Esophagus muscularis mucosa (tissue), 4 donors: ENCODE data around the gene TAL1. TPM values are rescaled to one million over a fixed set of nuclear protein-coding genes. Genes with fewer than 3 reads are reported as not detected.

Source experiments
- DNase-seq: peaks from one replicate; pipeline ENCODE4 v3.0.0-alpha.2; 2017; ENCODE audit errors: extremely low spot score
- H3K27ac ChIP-seq, 4 donors: fragments of 200-600 bp; sonication (generic); replicated peaks in 1 of 4; 1 replicate in 3 of 4; 2 replicates in 1 of 4; pipeline ENCODE4 v1.5.1; 2016 to 2019; ENCODE audit warnings: mild to moderate bottlenecking in 1 of 4
- H3K27me3 ChIP-seq, 4 donors: fragments of 200-600 bp; sonication (generic); one replicate each; pipeline versions ENCODE4 v1.5.1 to v1.6.0; 2016 to 2019
- H3K36me3 ChIP-seq, 4 donors: fragments of 200-600 bp; sonication (generic); one replicate each; pipeline ENCODE4 v1.5.1; 2016 to 2019
- H3K4me1 ChIP-seq, 4 donors: fragments of 200-600 bp; sonication (generic); one replicate each; pipeline ENCODE4 v1.5.1; 2016 to 2019
- H3K4me3 ChIP-seq, 4 donors: fragments of 200-600 bp; sonication (generic); 1 replicate in 2 of 4; 2 replicates in 2 of 4; pipeline ENCODE4 v1.5.1; 2016 to 2019; ENCODE audit warnings: mild to moderate bottlenecking in 4 of 4, moderate library complexity in 1 of 4
- H3K9me3 ChIP-seq, 4 donors: fragments of 200-600 bp; sonication (generic); 1 replicate in 3 of 4; 2 replicates in 1 of 4; pipeline ENCODE4 v1.5.1; 2016 to 2019
- EP300 ChIP-seq: sonication (generic); formaldehyde crosslinking; IDR thresholded peaks from one replicate; pipeline ENCODE4 v1.6.1; 2017; ENCODE audit warnings: antibody characterized with exemption
- POLR2A ChIP-seq: fragments of 450-650 bp; IDR thresholded peaks from one replicate; pipeline ENCODE4 v1.6.1; 2017; ENCODE audit warnings: antibody characterized with exemption, moderate library complexity, mild to moderate bottlenecking, low read depth
- POLR2AphosphoS5 ChIP-seq, 2 donors: sonication (generic); formaldehyde crosslinking; IDR thresholded peaks; one replicate each; pipeline ENCODE4 v1.6.1; 2017; ENCODE audit warnings: antibody characterized with exemption in 2 of 2
- WGBS: methylation state at CpG from one replicate; pipeline ENCODE4 v1.1.5; 2018; 5-methylcytosine and 5-hydroxymethylcytosine counted together
- intact Hi-C: fragments of 100-400 bp; cut with DNase I; formaldehyde crosslinking; loops from one replicate; pipeline ENCODE4 v1.15.1; 2023
- total RNA-seq, 4 donors: library from RNA; depleted of rRNA; stranded (reverse); fragments of >200 nt; gene quantifications; one replicate each; pipeline versions ENCODE4 v1.1.0 to v1.2.1, GENCODE V29; 2016
- TF ChIP-seq, protein P1 (sequence below), 3 experiments: fragments of 200-600 bp in 2 of 3; fragments of 450-650 bp in 1 of 3; sonication (generic) in 2 of 3; IDR thresholded peaks; one replicate each; pipeline ENCODE4 v1.5.1; 2017 to 2019; ENCODE audit warnings: antibody characterized with exemption in 3 of 3, mild to moderate bottlenecking in 2 of 3, moderate library complexity in 1 of 3

The TAL1 gene
- total RNA-seq, 4 donors from 2014 or later = 2.5 to 4.8 (median 4.1) TPM

DNA sequence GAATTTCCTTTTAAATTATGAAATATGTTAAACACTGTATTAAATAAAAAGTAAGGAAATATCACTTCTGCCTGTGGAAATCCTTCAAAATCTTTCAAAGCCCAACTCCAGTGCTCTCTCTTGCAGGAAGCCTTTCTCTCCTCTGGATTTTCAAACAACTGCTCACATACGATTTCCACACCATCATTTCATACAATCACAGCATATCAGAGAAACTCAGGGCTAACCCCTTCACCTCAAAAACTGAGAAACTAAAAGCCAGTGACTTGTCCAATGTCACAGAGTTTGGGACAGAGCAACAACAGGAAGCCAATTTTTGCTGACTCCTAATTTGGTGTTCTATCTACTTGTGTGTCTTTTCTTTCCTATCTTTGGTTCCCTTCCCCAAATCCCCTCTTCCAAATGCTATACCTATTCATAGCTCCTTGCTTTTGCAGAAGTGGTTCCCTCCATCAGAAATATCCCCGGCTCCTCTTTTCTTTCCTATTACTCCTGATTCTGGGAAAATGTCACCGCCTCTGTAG lies 12.4 kb upstream of the TAL1 start:
- H3K27ac ChIP-seq = no peak overlapping the region
- no peak overlapping the region for H3K4me3 ChIP-seq
- peaks cover 0 to 44% (median 0%) of the 10 kb centered on the region in 4 donors for H3K27me3 ChIP-seq
- TF ChIP-seq EP300 = no peak
- no peak for TF ChIP-seq POLR2A
- TF ChIP-seq, protein P1, sequence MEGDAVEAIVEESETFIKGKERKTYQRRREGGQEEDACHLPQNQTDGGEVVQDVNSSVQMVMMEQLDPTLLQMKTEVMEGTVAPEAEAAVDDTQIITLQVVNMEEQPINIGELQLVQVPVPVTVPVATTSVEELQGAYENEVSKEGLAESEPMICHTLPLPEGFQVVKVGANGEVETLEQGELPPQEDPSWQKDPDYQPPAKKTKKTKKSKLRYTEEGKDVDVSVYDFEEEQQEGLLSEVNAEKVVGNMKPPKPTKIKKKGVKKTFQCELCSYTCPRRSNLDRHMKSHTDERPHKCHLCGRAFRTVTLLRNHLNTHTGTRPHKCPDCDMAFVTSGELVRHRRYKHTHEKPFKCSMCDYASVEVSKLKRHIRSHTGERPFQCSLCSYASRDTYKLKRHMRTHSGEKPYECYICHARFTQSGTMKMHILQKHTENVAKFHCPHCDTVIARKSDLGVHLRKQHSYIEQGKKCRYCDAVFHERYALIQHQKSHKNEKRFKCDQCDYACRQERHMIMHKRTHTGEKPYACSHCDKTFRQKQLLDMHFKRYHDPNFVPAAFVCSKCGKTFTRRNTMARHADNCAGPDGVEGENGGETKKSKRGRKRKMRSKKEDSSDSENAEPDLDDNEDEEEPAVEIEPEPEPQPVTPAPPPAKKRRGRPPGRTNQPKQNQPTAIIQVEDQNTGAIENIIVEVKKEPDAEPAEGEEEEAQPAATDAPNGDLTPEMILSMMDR (IDR thresholded peaks at IDR 0.05) = no peak
- TF ChIP-seq POLR2AphosphoS5 (IDR thresholded peaks at IDR 0.05) = no peak
- DNase-seq = no peak
- 74% methylated on average over 3 of the region's 3 CpGs for WGBS
- H3K4me1 ChIP-seq = peaks cover 0 to 3% (median 0%) of the 10 kb centered on the region in 4 donors
- no peaks in the 10 kb centered on the region for H3K36me3 ChIP-seq
- no peaks in the 10 kb centered on the region for H3K9me3 ChIP-seq
- intact Hi-C loops = no loop called here

DNA sequence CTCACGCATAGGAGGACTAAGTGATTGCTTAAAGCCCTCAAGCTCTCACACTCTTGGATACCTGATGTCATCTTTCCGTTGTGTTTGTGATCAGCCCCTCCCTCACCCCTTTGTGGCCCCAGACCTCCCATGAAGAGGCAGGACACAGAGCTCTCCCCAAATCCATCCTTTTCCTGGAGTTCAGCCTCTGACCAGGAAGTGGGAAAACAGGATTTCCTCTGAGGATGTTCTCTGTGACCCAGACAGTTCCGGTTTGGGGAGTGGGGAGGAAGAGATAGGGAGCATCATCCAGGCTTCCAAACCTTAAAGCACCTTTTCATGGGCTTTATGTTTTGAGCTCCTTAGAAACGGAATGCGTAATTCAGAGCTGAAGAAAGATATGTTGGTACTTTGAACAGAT lies 11.9 kb upstream of the TAL1 start:
- Histone ChIP-seq H3K4me3 (no peak overlapping the region), H3K27ac (no peak overlapping the region), H3K27me3 (peaks cover 0 to 49% (median 0%) of the 10 kb centered on the region in 4 donors), H3K4me1 (peaks cover 0 to 3% (median 0%) of the 10 kb centered on the region in 4 donors), H3K36me3 (no peaks in the 10 kb centered on the region), H3K9me3 (no peaks in the 10 kb centered on the region)
- no peak for TF ChIP-seq POLR2AphosphoS5 (IDR thresholded peaks at IDR 0.05)
- TF ChIP-seq POLR2A = no peak
- TF ChIP-seq EP300 = no peak
- TF ChIP-seq, protein P1 (IDR thresholded peaks at IDR 0.05) = no peak
- 62% methylated on average over 5 of the region's 5 CpGs for WGBS
- intact Hi-C loops = no loop called here
- DNase-seq = no peak

DNA sequence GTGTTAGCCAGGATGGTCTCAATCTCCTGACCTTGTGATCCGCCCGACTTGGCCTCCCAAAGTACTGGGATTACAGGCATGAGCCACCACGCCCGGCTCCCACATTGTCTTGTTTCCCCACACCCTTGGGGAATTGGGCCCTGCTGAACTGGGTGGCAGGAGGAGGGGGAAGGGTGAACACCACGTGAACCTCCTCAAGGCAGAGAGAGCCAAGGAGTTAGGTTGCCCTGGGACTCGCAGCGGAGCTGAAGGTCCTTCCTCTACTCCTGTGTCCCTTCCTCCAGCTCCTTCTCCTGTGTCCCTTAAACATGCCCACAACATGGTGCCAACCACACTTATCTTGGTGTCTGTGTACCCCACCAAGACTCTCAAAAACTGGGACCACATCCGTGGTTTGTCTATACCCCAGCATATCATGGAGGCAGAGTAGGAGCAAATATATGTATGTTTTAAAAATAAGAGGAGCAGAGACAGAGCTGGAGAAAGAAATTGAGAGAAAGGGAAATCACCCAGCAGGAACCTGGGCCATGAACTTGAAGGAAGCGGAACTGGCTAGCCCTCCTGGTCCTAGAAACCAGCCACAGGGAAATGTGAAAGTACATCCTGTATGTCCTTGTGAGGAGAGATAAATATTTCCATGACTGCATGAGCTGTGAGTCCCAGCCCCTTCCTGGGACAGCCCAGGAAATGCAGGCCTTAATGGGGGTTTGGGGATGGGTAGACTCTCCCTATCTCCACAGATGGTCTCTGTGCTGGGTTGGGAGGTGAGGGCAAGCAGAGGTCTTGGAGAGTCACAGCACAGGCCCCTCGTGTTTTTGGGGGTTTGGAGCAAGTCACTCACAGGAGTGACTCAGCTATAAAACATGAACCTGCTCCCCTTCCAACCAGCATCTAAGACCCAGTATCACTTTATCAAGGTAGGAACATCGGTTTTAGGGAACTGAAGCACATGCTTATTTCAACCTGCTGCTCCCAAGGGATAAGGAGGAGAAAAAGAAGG lies 9.4 kb upstream of the TAL1 start:
- no peak for DNase-seq
- TF ChIP-seq EP300 = no peak
- peak in 1 of 2 donors; percentile 32 for TF ChIP-seq POLR2AphosphoS5 (IDR thresholded peaks at IDR 0.05)
- peaks cover 0 to 51% (median 0%) of the 10 kb centered on the region in 4 donors for H3K27me3 ChIP-seq
- H3K4me1 ChIP-seq = peaks cover 0 to 3% (median 0%) of the 10 kb centered on the region in 4 donors
- intact Hi-C loops = no loop called here
- no peak overlapping the region for H3K4me3 ChIP-seq
- no peaks in the 10 kb centered on the region for H3K9me3 ChIP-seq
- WGBS = 77% methylated on average over 10 of the region's 11 CpGs
- peak overlapping the region in 1 of 4 donors; percentile 18 for H3K27ac ChIP-seq
- no peaks in the 10 kb centered on the region for H3K36me3 ChIP-seq

DNA sequence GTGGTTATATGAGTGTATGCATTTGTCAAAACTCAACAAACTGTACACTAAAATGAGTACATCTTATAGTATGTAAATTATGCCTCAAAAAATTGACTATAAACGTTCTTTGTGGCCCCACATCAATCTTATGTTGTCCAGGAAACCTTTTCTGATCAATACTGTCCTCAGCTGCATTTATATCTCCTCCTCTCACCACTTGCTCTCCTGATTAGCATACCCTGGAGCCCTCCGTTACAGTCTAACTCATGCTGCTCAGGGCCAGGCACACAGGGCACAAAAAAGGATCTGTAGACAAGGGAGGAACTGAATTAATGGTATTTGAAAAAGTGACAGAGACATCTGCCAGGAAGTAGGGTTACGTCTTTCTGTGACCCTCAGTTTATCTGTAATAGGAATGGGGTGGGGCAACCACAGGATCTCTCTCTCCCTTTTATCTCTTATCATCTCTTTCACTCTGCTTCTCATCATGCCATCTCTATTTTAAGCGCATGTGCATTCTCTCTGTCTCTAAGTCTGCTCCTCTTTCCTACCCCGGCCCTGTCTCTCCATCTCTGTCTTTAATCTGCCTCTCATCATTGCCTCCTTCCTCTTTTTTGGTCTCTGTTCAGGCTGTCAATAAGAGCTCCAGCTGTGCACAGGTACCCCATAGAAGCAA lies 7.0 kb upstream of the TAL1 start:
- H3K27me3 ChIP-seq = peaks cover 0 to 70% (median 2%) of the 10 kb centered on the region in 4 donors
- H3K27ac ChIP-seq = no peak overlapping the region
- TF ChIP-seq EP300 (no peak), POLR2A (no peak), POLR2AphosphoS5 (IDR thresholded peaks at IDR 0.05) (no peak)
- TF ChIP-seq, protein P1 (IDR thresholded peaks at IDR 0.05) = no peak
- peaks cover 7 to 12% (median 10%) of the 10 kb centered on the region in 4 donors for H3K4me1 ChIP-seq
- WGBS = 70% methylated on average over 5 of the region's 5 CpGs
- H3K4me3 ChIP-seq = no peak overlapping the region
- no peak for DNase-seq
- intact Hi-C loops = no loop called here
- H3K9me3 ChIP-seq = no peaks in the 10 kb centered on the region
- H3K36me3 ChIP-seq = no peaks in the 10 kb centered on the region

DNA sequence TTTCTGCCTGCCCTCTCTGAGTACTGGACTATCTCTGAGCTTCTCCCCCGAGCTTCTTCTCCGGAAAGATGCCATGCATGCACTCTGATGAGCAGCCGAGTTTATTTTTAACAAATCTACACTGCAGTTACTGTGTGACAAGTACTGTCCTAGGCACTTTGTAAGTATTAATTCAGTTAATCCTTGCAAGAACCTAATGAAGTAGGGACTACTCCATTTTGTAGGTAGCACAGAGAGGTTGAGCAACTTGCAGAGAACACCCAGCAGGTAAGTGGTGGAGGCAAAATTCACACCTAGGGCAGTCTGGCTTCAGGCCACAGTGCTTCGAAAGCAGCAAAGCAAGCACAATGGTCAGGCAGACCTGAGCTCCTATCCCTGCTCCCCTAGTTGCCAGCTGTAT lies 3.8 kb upstream of the TAL1 start:
- Histone ChIP-seq H3K9me3 (no peaks in the 10 kb centered on the region), H3K36me3 (no peaks in the 10 kb centered on the region), H3K4me3 (no peak overlapping the region), H3K27ac (peak overlapping the region in 1 of 4 donors; percentile 42), H3K4me1 (peaks cover 16 to 29% (median 26%) of the 10 kb centered on the region in 4 donors), H3K27me3 (peaks cover 0 to 74% (median 30%) of the 10 kb centered on the region in 4 donors)
- no peak for TF ChIP-seq POLR2AphosphoS5 (IDR thresholded peaks at IDR 0.05)
- intact Hi-C loops = no loop called here
- no peak for DNase-seq
- 76% methylated on average over 4 of the region's 4 CpGs for WGBS
